OCI-LY1 (cell line): Measurements from ENCODE around the gene METTL21C.

ENCODE experiments used
- CTCF ChIP-seq: fragments of 200-600 bp; sonication (generic), shearing (Covaris generic); IDR thresholded peaks from 2 replicates; pipeline ENCODE4 v1.5.1; 2017; ENCODE audit warnings: mild to moderate bottlenecking, antibody characterized with exemption, low read length, moderate library complexity, mixed read lengths
- EZH2 ChIP-seq: fragments of 200-600 bp; sonication (generic), shearing (Covaris generic); IDR thresholded peaks from 2 replicates; pipeline ENCODE4 v1.8.0; 2017; ENCODE audit warnings: borderline replicate concordance, mixed run types, mild to moderate bottlenecking, antibody characterized with exemption, low read length, moderate library complexity, mixed read lengths

GRCh38 chr13:102658660-102659059 lies 36.2 kb downstream of the METTL21C start:
- TF ChIP-seq EZH2, result no peak
- TF ChIP-seq CTCF, result no peak
